Panc1 (cell line): ENCODE data around the gene FAM9A.
A peak's percentile ranks its signal among the peaks of the same experiment; 100 is the strongest.

Source experiments
- CTCF ChIP-seq: fragments of 450-650 bp; IDR thresholded peaks from 2 replicates; pipeline ENCODE4 v1.5.1; 2017; ENCODE audit warnings: mild to moderate bottlenecking
- POLR2AphosphoS5 ChIP-seq: IDR thresholded peaks from 2 replicates; pipeline ENCODE4 v1.6.1; 2012; ENCODE audit warnings: mild to moderate bottlenecking, low read depth, low read length, moderate library complexity
- REST ChIP-seq, 2 experiments: IDR thresholded peaks; 2 replicates each; pipeline ENCODE4 v1.6.1; 2011 to 2012; ENCODE audit warnings: low read depth in 2 of 2, control low read depth in 1 of 2, low read length in 1 of 2, mild to moderate bottlenecking in 1 of 2, moderate library complexity in 1 of 2; ENCODE audit not compliant: insufficient read depth in 1 of 2
- SIN3A ChIP-seq: IDR thresholded peaks from 2 replicates; pipeline ENCODE4 v1.6.1; 2012; ENCODE audit warnings: low read depth, mild to moderate bottlenecking, low read length, moderate library complexity, borderline replicate concordance; ENCODE audit not compliant: insufficient read depth
- TCF7L2 ChIP-seq: IDR thresholded peaks from 2 replicates; pipeline ENCODE4 v1.6.1; 2011; ENCODE audit warnings: mild to moderate bottlenecking, low read depth, low read length, inconsistent platforms

GRCh38 chrX:8849945-8850344 is 48.8 kb upstream of the FAM9A start:
- peak; percentile 11; the same call in 1 of the 2 replicates for TF ChIP-seq CTCF
- TF ChIP-seq REST (IDR thresholded peaks at IDR 0.05; ENCODE audit: insufficient read depth in 1 of 2, low read depth in 2 of 2, low read length in 1 of 2) = no peak
- TF ChIP-seq SIN3A = no peak
- no peak for TF ChIP-seq POLR2AphosphoS5
- TF ChIP-seq TCF7L2 = no peak
